Neuronal stem cell (in vitro differentiated cells): ENCODE measurements around the gene TRAF1.

Experiments used
- DNase-seq: peaks from one replicate; pipeline ENCODE4 v3.0.0-alpha.2; 2013; ENCODE audit warnings: low spot score
- H2AFZ ChIP-seq: one replicate; pipeline ENCODE4 v1.6.1; 2013; ENCODE audit warnings: mild to moderate bottlenecking, low read length, inconsistent platforms
- H2AK5ac ChIP-seq: 2 replicates; pipeline ENCODE4 v1.6.1; 2013; ENCODE audit warnings: low read depth, mild to moderate bottlenecking, inconsistent platforms, low read length, moderate library complexity, mixed read lengths
- H2BK120ac ChIP-seq: 2 replicates; pipeline ENCODE4 v1.6.1; 2013; ENCODE audit warnings: low read depth, mild to moderate bottlenecking, inconsistent platforms, low read length, moderate library complexity, mixed read lengths
- H2BK12ac ChIP-seq: one replicate; pipeline ENCODE4 v1.6.1; 2013; ENCODE audit warnings: low read length, inconsistent platforms
- H2BK15ac ChIP-seq: 2 replicates; pipeline ENCODE4 v1.6.1; 2013; ENCODE audit warnings: mild to moderate bottlenecking, low read length, inconsistent platforms, mixed read lengths
- H2BK5ac ChIP-seq: one replicate; pipeline ENCODE4 v1.6.1; 2013; ENCODE audit warnings: inconsistent platforms, mild to moderate bottlenecking, low read length, moderate library complexity
- H3K14ac ChIP-seq: one replicate; pipeline ENCODE4 v1.6.1; 2013; ENCODE audit warnings: low read length, inconsistent platforms
- H3K18ac ChIP-seq: 2 replicates; pipeline ENCODE4 v1.6.1; 2013; ENCODE audit warnings: low read length, inconsistent platforms
- H3K23ac ChIP-seq: 2 replicates; pipeline ENCODE4 v1.6.1; 2013; ENCODE audit warnings: low read depth, mild to moderate bottlenecking, mixed read lengths, low read length, inconsistent platforms; ENCODE audit not compliant: poor library complexity
- H3K27ac ChIP-seq: replicated peaks from 3 replicates; pipeline ENCODE4 v1.5.1; 2013; ENCODE audit warnings: low read length, inconsistent platforms
- H3K27me3 ChIP-seq, 3 experiments: 2 replicates each; pipeline ENCODE4 v1.6.1; 2013; ENCODE audit warnings: low read length in 3 of 3, mild to moderate bottlenecking in 2 of 3, inconsistent platforms in 1 of 3, low read depth in 1 of 3, mixed read lengths in 1 of 3, moderate library complexity in 1 of 3; ENCODE audit not compliant: control insufficient read depth in 3 of 3, insufficient read depth in 3 of 3
- H3K36me3 ChIP-seq, 2 donors: replicated peaks in 1 of 2; 2 replicates each; pipeline ENCODE4 v1.6.1; 2013; ENCODE audit warnings: low read length in 2 of 2; ENCODE audit not compliant: control insufficient read depth in 2 of 2, insufficient read depth in 2 of 2
- H3K4ac ChIP-seq: 2 replicates; pipeline ENCODE4 v1.6.1; 2013; ENCODE audit warnings: inconsistent platforms, mild to moderate bottlenecking, low read length, moderate library complexity
- H3K4me1 ChIP-seq, 2 donors: 1 replicate in 1 of 2; 2 replicates in 1 of 2; pipeline ENCODE4 v1.6.1; 2013; ENCODE audit warnings: low read length in 2 of 2, low read depth in 1 of 2; ENCODE audit not compliant: control insufficient read depth in 2 of 2, insufficient read depth in 1 of 2
- H3K4me2 ChIP-seq: one replicate; pipeline ENCODE4 v1.6.1; 2013; ENCODE audit warnings: mild to moderate bottlenecking, low read length, inconsistent platforms; ENCODE audit not compliant: insufficient read depth, poor library complexity, severe bottlenecking
- H3K4me3 ChIP-seq, 2 donors: 2 replicates each; pipeline ENCODE4 v1.5.1; 2013; ENCODE audit warnings: low read length in 2 of 2, mild to moderate bottlenecking in 2 of 2, inconsistent platforms in 1 of 2, moderate library complexity in 1 of 2
- H3K79me1 ChIP-seq: one replicate; pipeline ENCODE4 v1.6.1; 2013; ENCODE audit warnings: low read depth, mild to moderate bottlenecking, inconsistent platforms, low read length, moderate library complexity
- H3K9ac ChIP-seq: one replicate; pipeline ENCODE4 v1.6.1; 2013; ENCODE audit warnings: mild to moderate bottlenecking, low read depth, low read length, inconsistent platforms; ENCODE audit not compliant: poor library complexity
- H3K9me3 ChIP-seq, 2 donors: replicated peaks in 1 of 2; 2 replicates each; pipeline versions ENCODE3 to v1.6.1; 2013; ENCODE audit warnings: low read length in 2 of 2, mild to moderate bottlenecking in 2 of 2, inconsistent platforms in 1 of 2, low read depth in 1 of 2, mixed read lengths in 1 of 2, moderate library complexity in 1 of 2; ENCODE audit not compliant: control insufficient read depth in 2 of 2, insufficient read depth in 1 of 2
- H4K8ac ChIP-seq: one replicate; pipeline ENCODE4 v1.6.1; 2013; ENCODE audit warnings: low read depth, mild to moderate bottlenecking, inconsistent platforms, low read length, moderate library complexity
- H4K91ac ChIP-seq: one replicate; pipeline ENCODE4 v1.6.1; 2013; ENCODE audit warnings: low read length, low read depth, mild to moderate bottlenecking, inconsistent platforms; ENCODE audit not compliant: poor library complexity
- WGBS, 2 donors: extraction: QIAGEN DNeasy Blood & Tissue Kit; methylation state at CpG; one replicate each; pipeline ENCODE4 v1.1.7; 2013; ENCODE audit warnings: missing lambda C conversion rate in 2 of 2, mixed read lengths in 1 of 2; ENCODE audit not compliant: insufficient read length in 2 of 2, insufficient replicate concordance in 1 of 2; ENCODE audit errors: extremely low coverage in 2 of 2; 5-methylcytosine and 5-hydroxymethylcytosine counted together

The TRAF1 gene

GRCh38 chr9:120899490-120900068 lies 27.0 kb downstream of the TRAF1 start:
- no peaks in the 10 kb centered on the region for H3K9me3 ChIP-seq
- H2BK15ac ChIP-seq, result no peak overlapping the region
- no CpG with 5 or more reads among the region's 6 CpGs for WGBS, 2 donors
- H3K27me3 ChIP-seq, result no peaks in the 10 kb centered on the region
- no peak overlapping the region for H4K91ac ChIP-seq
- no peak overlapping the region for H2AK5ac ChIP-seq
- H3K27ac ChIP-seq, result no peak overlapping the region
- no peak overlapping the region for H3K4me2 ChIP-seq
- peaks cover 0 to 3% of the 10 kb centered on the region in 2 donors for H3K4me1 ChIP-seq
- H3K18ac ChIP-seq, result no peak overlapping the region
- H3K4me3 ChIP-seq, result no peak overlapping the region
- H2BK12ac ChIP-seq, result no peak overlapping the region
- H3K79me1 ChIP-seq, result no peaks in the 10 kb centered on the region
- no peak overlapping the region for H3K14ac ChIP-seq
- no peak overlapping the region for H4K8ac ChIP-seq
- H3K23ac ChIP-seq, result no peak overlapping the region
- H3K9ac ChIP-seq, result no peak overlapping the region
- no peaks in the 10 kb centered on the region for H3K36me3 ChIP-seq
- no peak overlapping the region for H3K4ac ChIP-seq
- H2BK5ac ChIP-seq, result no peak overlapping the region
- no peak overlapping the region for H2BK120ac ChIP-seq
- H2AFZ ChIP-seq, result no peak overlapping the region
- DNase-seq, result no peak

- Histone ChIP-seq H4K91ac (no peak overlapping the region), H3K36me3 (no peaks in the 10 kb centered on the region), H3K4me2 (no peak overlapping the region), H2AK5ac (no peak overlapping the region), H3K18ac (no peak overlapping the region), H3K14ac (no peak overlapping the region), H3K23ac (no peak overlapping the region), H3K4ac (no peak overlapping the region), H2BK120ac (no peak overlapping the region), H3K4me3 (no peak overlapping the region), H3K9ac (no peak overlapping the region), H3K4me1 (peaks cover 0 to 3% of the 10 kb centered on the region in 2 donors), H2BK5ac (no peak overlapping the region), H2BK15ac (no peak overlapping the region), H3K79me1 (no peaks in the 10 kb centered on the region), H3K9me3 (no peaks in the 10 kb centered on the region), H4K8ac (no peak overlapping the region), H2AFZ (no peak overlapping the region), H3K27me3 (peaks cover 0 to 9% (median 0%) of the 10 kb centered on the region in 3 experiments), H2BK12ac (no peak overlapping the region), H3K27ac (no peak overlapping the region)
- WGBS, 2 donors, result no CpG with 5 or more reads among the region's 3 CpGs
- DNase-seq, result no peak
Observed at GRCh38 chr9:120898396-120898795, 28.2 kb downstream of the TRAF1 start.

- Histone ChIP-seq H3K27ac (no peak overlapping the region), H3K23ac (no peak overlapping the region), H3K4me2 (no peak overlapping the region), H3K36me3 (no peaks in the 10 kb centered on the region), H3K4ac (no peak overlapping the region), H3K18ac (no peak overlapping the region), H3K4me1 (peaks cover 0 to 3% of the 10 kb centered on the region in 2 donors), H2BK5ac (no peak overlapping the region), H3K9me3 (no peaks in the 10 kb centered on the region), H3K9ac (no peak overlapping the region), H2BK120ac (no peak overlapping the region), H3K27me3 (peaks cover 0 to 19% (median 0%) of the 10 kb centered on the region in 3 experiments), H4K91ac (no peak overlapping the region), H2AK5ac (no peak overlapping the region), H2BK15ac (no peak overlapping the region), H3K14ac (no peak overlapping the region), H2BK12ac (no peak overlapping the region), H3K79me1 (no peaks in the 10 kb centered on the region), H3K4me3 (no peak overlapping the region), H2AFZ (no peak overlapping the region), H4K8ac (no peak overlapping the region)
- no peak for DNase-seq
- no CpG with 5 or more reads among the region's 2 CpGs for WGBS, 2 donors
Observed at GRCh38 chr9:120895951-120896350, 30.6 kb downstream of the TRAF1 start.

- Histone ChIP-seq H3K4me3 (no peak overlapping the region), H3K23ac (no peak overlapping the region)
- WGBS, 2 donors, result no CpG with 5 or more reads among the region's 63 CpGs
Observed at GRCh38 chr9:120894321-120895148, 32.1 kb downstream of the TRAF1 start.

More at GRCh38 chr9:120894321-120895148, 32.1 kb downstream of the TRAF1 start:
- no peak overlapping the region for H2BK5ac ChIP-seq
- no peaks in the 10 kb centered on the region for H3K9me3 ChIP-seq
- no peak overlapping the region for H2AK5ac ChIP-seq
- H3K4ac ChIP-seq, result no peak overlapping the region
- H4K8ac ChIP-seq, result no peak overlapping the region
- no peak overlapping the region for H2BK120ac ChIP-seq
- DNase-seq, result no peak
- H3K18ac ChIP-seq, result peak overlapping the region; percentile 42
- H2BK12ac ChIP-seq, result no peak overlapping the region
- no peak overlapping the region for H3K14ac ChIP-seq
- H2BK15ac ChIP-seq, result no peak overlapping the region
- peaks cover 0 to 3% of the 10 kb centered on the region in 2 donors for H3K4me1 ChIP-seq
- no peaks in the 10 kb centered on the region for H3K79me1 ChIP-seq
- no peak overlapping the region for H2AFZ ChIP-seq
- no peak overlapping the region for H3K4me2 ChIP-seq
- H3K36me3 ChIP-seq, result no peaks in the 10 kb centered on the region
- H3K27me3 ChIP-seq, result peaks cover 0 to 22% (median 0%) of the 10 kb centered on the region in 3 experiments
- no peak overlapping the region for H3K27ac ChIP-seq
- H4K91ac ChIP-seq, result no peak overlapping the region
- peak overlapping the region; percentile 3 for H3K9ac ChIP-seq
